HFFc6 (cell line): ENCODE measurements around the gene ZPLD1. TPM values are rescaled to one million over a fixed set of nuclear protein-coding genes. Genes with fewer than 3 reads are reported as not detected.

Experiments
- DNase-seq: peaks from one replicate; pipeline ENCODE4 v3.0.0-alpha.2; 2018
- H3K27ac Mint-ChIP-seq: 2 replicates; pipeline ENCODE4 v1.8.0; 2020; ENCODE audit warnings: mild to moderate bottlenecking, mixed read lengths
- H3K27me3 Mint-ChIP-seq: 2 replicates; pipeline ENCODE4 v1.8.0; 2021; ENCODE audit warnings: mild to moderate bottlenecking, moderate library complexity, mixed read lengths; ENCODE audit not compliant: insufficient read depth
- H3K36me3 Mint-ChIP-seq: 2 replicates; pipeline ENCODE4 v1.8.0; 2021; ENCODE audit warnings: low read depth, mixed read lengths
- H3K4me1 Mint-ChIP-seq: 2 replicates; pipeline ENCODE4 v1.8.0; 2020; ENCODE audit warnings: low read depth, mixed read lengths
- H3K4me3 Mint-ChIP-seq: 2 replicates; pipeline ENCODE4 v1.8.0; 2020; ENCODE audit warnings: mild to moderate bottlenecking, moderate library complexity, mixed read lengths
- H3K9me3 Mint-ChIP-seq: 2 replicates; pipeline ENCODE4 v1.8.0; 2020; ENCODE audit warnings: mild to moderate bottlenecking, mixed read lengths
- CTCF ChIP-seq: fragments of 200-600 bp; sonication (generic); IDR thresholded peaks from 2 replicates; pipeline ENCODE4 v1.5.0; 2021; ENCODE audit warnings: antibody characterized with exemption, mild to moderate bottlenecking
- total RNA-seq, 6 experiments: library from RNA; stranded (reverse); fragmentation: NEBNext Ultra II Directional; extraction: Animal tissue kit (Norgen Biotek cat#: 25700); gene quantifications; 2 replicates in 1 of 6; 3 replicates in 5 of 6; pipeline ENCODE4 v1.2.3, GENCODE V29; 2021

Gene ZPLD1
- total RNA-seq, 6 experiments from 2014 or later = 0.07 to 0.19 (median 0.12) TPM; not detected in 3

- H3K9me3 Mint-ChIP-seq = no peaks in the 10 kb centered on the region
These were observed 86.4 kb downstream of the ZPLD1 start for GRCh38 chr3:102521246-102521645.

GRCh38 chr3:102525624-102526023, 90.8 kb downstream of the ZPLD1 start:
- Mint-ChIP-seq H3K36me3 (no peaks in the 10 kb centered on the region), H3K27ac (no peak overlapping the region), H3K4me1 (peaks cover 3% of the 10 kb centered on the region), H3K9me3 (no peaks in the 10 kb centered on the region), H3K27me3 (peaks cover 3% of the 10 kb centered on the region; the same call in 1 of the 2 replicates), H3K4me3 (no peak overlapping the region)
- DNase-seq = no peak
- no peak for TF ChIP-seq CTCF

More at GRCh38 chr3:102521246-102521645, 86.4 kb downstream of the ZPLD1 start:
- Mint-ChIP-seq H3K4me3 (no peak overlapping the region), H3K27me3 (no peaks in the 10 kb centered on the region; the same call in 1 of the 2 replicates), H3K36me3 (no peaks in the 10 kb centered on the region), H3K27ac (no peak overlapping the region), H3K4me1 (no peaks in the 10 kb centered on the region)
- DNase-seq = no peak
- no peak for TF ChIP-seq CTCF

- H3K4me3 Mint-ChIP-seq = no peak overlapping the region
- peaks cover 3% of the 10 kb centered on the region; the same call in 1 of the 2 replicates for H3K27me3 Mint-ChIP-seq
- no peak overlapping the region for H3K27ac Mint-ChIP-seq
- no peaks in the 10 kb centered on the region for H3K36me3 Mint-ChIP-seq
- DNase-seq = no peak
- no peak for TF ChIP-seq CTCF
- peaks cover 8% of the 10 kb centered on the region for H3K4me1 Mint-ChIP-seq
- no peaks in the 10 kb centered on the region for H3K9me3 Mint-ChIP-seq
These were observed 92.0 kb downstream of the ZPLD1 start for GRCh38 chr3:102526865-102527264.

GRCh38 chr3:102528727-102529126, 93.9 kb downstream of the ZPLD1 start:
- Mint-ChIP-seq H3K9me3 (no peaks in the 10 kb centered on the region), H3K27me3 (peaks cover 7% of the 10 kb centered on the region; the same call in 1 of the 2 replicates), H3K4me1 (peaks cover 8% of the 10 kb centered on the region), H3K27ac (no peak overlapping the region), H3K4me3 (no peak overlapping the region), H3K36me3 (no peaks in the 10 kb centered on the region)
- no peak for DNase-seq
- TF ChIP-seq CTCF = no peak
